Endothelial cell of umbilical vein (primary cell): ENCODE data around the gene NPTN. TPM values are rescaled to one million over a fixed set of nuclear protein-coding genes. Genes with fewer than 3 reads are reported as not detected.

Source experiments
- BruUV-seq: library from RNA; stranded (reverse); fragments of 400-500 nt; replicated peaks from 2 replicates; lab custom pipeline; 2021; lab: Mats Ljungman, UMichigan
- CTCF ChIA-PET: fragments of 300-600, 350-600 bp; sonication (Branson Sonifier 250); formaldehyde crosslinking; loops from one replicate; lab custom pipeline; 2021; ENCODE audit warnings: antibody characterized with exemption, inconsistent platforms; lab: Charles Lee
- POLR2A ChIA-PET: fragments of 300-600, 350-600 bp; sonication (Branson Sonifier 250); formaldehyde crosslinking; loops from one replicate; lab custom pipeline; 2021; ENCODE audit warnings: antibody characterized with exemption, inconsistent platforms; lab: Charles Lee
- DNase-seq: peaks from one replicate; pipeline ENCODE4 v3.0.0-alpha.2; 2011; ENCODE audit warnings: low read depth, low spot score
- FAIRE-seq: peaks from 2 replicates; lab custom pipeline; 2011; peaks lifted over from hg19 to GRCh38; lab: Jason Lieb, UNC
- H2AFZ ChIP-seq: 2 replicates; pipeline ENCODE4 v1.6.0; 2012; ENCODE audit warnings: low read depth, low read length, control low read depth, inconsistent platforms
- H3K27ac ChIP-seq: 2 replicates; pipeline ENCODE4 v1.5.1; 2011; ENCODE audit warnings: low read depth, mild to moderate bottlenecking, control low read depth, low read length, moderate library complexity; ENCODE audit not compliant: insufficient read depth
- H3K27me3 ChIP-seq, 2 experiments: 2 replicates each; pipeline versions ENCODE4 v1.6.0 to v1.6.1; 2011; ENCODE audit warnings: low read length in 2 of 2, mixed read lengths in 1 of 2; ENCODE audit not compliant: control insufficient read depth in 2 of 2, insufficient read depth in 2 of 2
- H3K36me3 ChIP-seq, 2 experiments: 2 replicates in 1 of 2; 3 replicates in 1 of 2; pipeline ENCODE4 v1.5.1; 2011; ENCODE audit warnings: low read length in 2 of 2, mild to moderate bottlenecking in 1 of 2, moderate library complexity in 1 of 2; ENCODE audit not compliant: control insufficient read depth in 2 of 2, insufficient read depth in 2 of 2; ENCODE audit errors: extremely low read depth in 1 of 2
- H3K4me1 ChIP-seq: 3 replicates; pipeline ENCODE4 v1.5.1; 2011; ENCODE audit warnings: mild to moderate bottlenecking, low read length; ENCODE audit not compliant: control insufficient read depth, insufficient read depth; ENCODE audit errors: extremely low read depth
- H3K4me2 ChIP-seq: 2 replicates; pipeline ENCODE4 v1.6.1; 2011; ENCODE audit warnings: low read length, control low read depth, mixed read lengths; ENCODE audit not compliant: insufficient read depth
- H3K4me3 ChIP-seq, 3 experiments: fragments of 200-600 bp in 1 of 3; sonication (generic), shearing (Covaris generic) in 1 of 3; replicated peaks in 1 of 3; 2 replicates each; pipeline ENCODE4 v1.5.1; 2011 to 2016; ENCODE audit warnings: control low read depth in 3 of 3, low read length in 3 of 3, mild to moderate bottlenecking in 2 of 3, inconsistent platforms in 1 of 3, low read depth in 1 of 3, moderate library complexity in 1 of 3; ENCODE audit not compliant: insufficient read depth in 1 of 3
- H3K79me2 ChIP-seq: 2 replicates; pipeline ENCODE4 v1.6.0; 2012; ENCODE audit warnings: low read length, inconsistent platforms; ENCODE audit not compliant: control insufficient read depth, insufficient read depth
- H3K9ac ChIP-seq: replicated peaks from 2 replicates; pipeline ENCODE3; 2011; ENCODE audit warnings: low read length, control low read depth; ENCODE audit not compliant: insufficient read depth; ENCODE audit errors: extremely low read depth
- H3K9me1 ChIP-seq: replicated peaks from 3 replicates; pipeline ENCODE4 v1.6.0; 2011; ENCODE audit warnings: mild to moderate bottlenecking, low read length; ENCODE audit not compliant: control insufficient read depth, insufficient read depth; ENCODE audit errors: extremely low read depth
- H3K9me3 ChIP-seq: replicated peaks from 2 replicates; pipeline ENCODE4 v1.5.1; 2012; ENCODE audit warnings: low read length, inconsistent platforms; ENCODE audit not compliant: control insufficient read depth, insufficient read depth
- H4K20me1 ChIP-seq: replicated peaks from 2 replicates; pipeline ENCODE3; 2011; ENCODE audit warnings: mild to moderate bottlenecking, low read length; ENCODE audit not compliant: control insufficient read depth, insufficient read depth; ENCODE audit errors: extremely low read depth
- CTCF ChIP-seq, 2 donors: IDR thresholded peaks; 1 replicate in 1 of 2; 2 replicates in 1 of 2; pipeline ENCODE4 v1.5.1; 2011; ENCODE audit warnings: low read length in 2 of 2, mild to moderate bottlenecking in 2 of 2, moderate library complexity in 2 of 2, control low read depth in 1 of 2, inconsistent platforms in 1 of 2, low read depth in 1 of 2; ENCODE audit not compliant: insufficient read depth in 1 of 2; ENCODE audit errors: extremely low read depth in 1 of 2
- EZH2 ChIP-seq: IDR thresholded peaks from 2 replicates; pipeline ENCODE4 v1.6.1; 2012; ENCODE audit warnings: borderline replicate concordance, low read depth, mild to moderate bottlenecking, moderate library complexity, low read length, inconsistent platforms; ENCODE audit not compliant: severe bottlenecking
- FOS ChIP-seq: IDR thresholded peaks from 2 replicates; pipeline ENCODE4 v1.6.1; 2011; ENCODE audit warnings: mild to moderate bottlenecking, low read length, moderate library complexity, borderline replicate concordance; ENCODE audit not compliant: insufficient read depth
- GATA2 ChIP-seq: IDR thresholded peaks from 2 replicates; pipeline ENCODE4 v1.7.0; 2011; ENCODE audit warnings: low read depth, mild to moderate bottlenecking, moderate library complexity, mixed read lengths, low read length; ENCODE audit not compliant: insufficient read length, insufficient read depth
- JUN ChIP-seq: IDR thresholded peaks from 2 replicates; pipeline ENCODE4 v1.6.1; 2011; ENCODE audit warnings: borderline replicate concordance, low read depth; ENCODE audit not compliant: insufficient read length, insufficient read depth
- MAX ChIP-seq: IDR thresholded peaks from 2 replicates; pipeline ENCODE4 v1.6.1; 2011; ENCODE audit not compliant: insufficient read depth, insufficient read length
- MYC ChIP-seq: IDR thresholded peaks from one replicate; pipeline ENCODE4 v1.6.1; 2011; ENCODE audit warnings: mild to moderate bottlenecking, low read depth, low read length
- POLR2A ChIP-seq: IDR thresholded peaks from 2 replicates; pipeline ENCODE4 v1.6.1; 2012; ENCODE audit warnings: low read depth, mild to moderate bottlenecking, control low read depth, low read length
- POLR2AphosphoS5 ChIP-seq: IDR thresholded peaks from 2 replicates; pipeline ENCODE4 v1.6.1; 2012; ENCODE audit warnings: low read depth, mild to moderate bottlenecking, control low read depth, low read length, moderate library complexity; ENCODE audit not compliant: insufficient read depth
- dilution Hi-C: fragments of 300-500 bp; cut with MboI; formaldehyde crosslinking; loops from one replicate; pipeline ENCODE4 v1.15.0; 2019; ENCODE audit warnings: low sequenced_read_pairs; ENCODE audit not compliant: extremely low pct_ligation_motif_present
- intact Hi-C: fragments of 100-400 bp; cut with micrococcal nuclease; formaldehyde crosslinking; loops from one replicate; pipeline ENCODE4 v1.10.0; 2022
- polyA plus RNA-seq, 4 experiments: library from polyadenylated mRNA; depleted of rRNA in 3 of 4; stranded (reverse) in 3 of 4; unstranded in 1 of 4; fragments of >200 nt; gene quantifications; 2 replicates each; pipeline versions ENCODE4 v1.2.1 to v1.2.3, GENCODE V29; 2011 to 2012; ENCODE audit warnings: missing spikeins in 1 of 4
- total RNA-seq: library from RNA; stranded (reverse); gene quantifications from 2 replicates; pipeline ENCODE4 v1.2.3, GENCODE V29; 2021

Gene NPTN
- total and polyA plus RNA-seq, 2 donors (not counting 3 experiments of a cell fraction or from before 2014, with no cell fraction given) = 77.4 to 81.3 TPM

- Histone ChIP-seq H3K9me3 (no peaks in the 10 kb centered on the region), H4K20me1 (no peaks in the 10 kb centered on the region), H3K36me3 (peaks cover 2 to 4% of the 10 kb centered on the region in 2 experiments), H3K9me1 (no peaks in the 10 kb centered on the region), H3K9ac (no peak overlapping the region), H3K27ac (no peak overlapping the region), H2AFZ (no peak overlapping the region), H3K4me1 (no peaks in the 10 kb centered on the region), H3K4me3 (no peak overlapping the region), H3K79me2 (no peaks in the 10 kb centered on the region), H3K4me2 (no peak overlapping the region), H3K27me3 (no peaks in the 10 kb centered on the region)
- POLR2A ChIA-PET = no interaction called here
- no TSS peak for BruUV-seq
- CTCF ChIA-PET = interaction anchor here (1.2 to 2.9 kb wide), 3 partner anchors 82 to 145 kb away, joined by 4 to 27 read pairs (median 14); no protein-coding TSS in a partner anchor
- TF ChIP-seq POLR2AphosphoS5 = no peak
- TF ChIP-seq FOS = no peak
- TF ChIP-seq CTCF (IDR thresholded peaks at IDR 0.05; ENCODE audit: extremely low read depth in 1 of 2, insufficient read depth in 1 of 2, low read depth in 1 of 2, low read length in 2 of 2) = no peak
- no peak for TF ChIP-seq MYC
- TF ChIP-seq GATA2 = no peak
- TF ChIP-seq MAX = no peak
- TF ChIP-seq EZH2 = no peak
- no peak for TF ChIP-seq JUN
- TF ChIP-seq POLR2A = no peak
- FAIRE-seq (no peak), DNase-seq (no peak)
- dilution Hi-C loops = no loop called here
- intact Hi-C loops = no loop called here
These were observed 78.1 kb downstream of the NPTN start for GRCh38 chr15:73555080-73555479.
